Glomerular endothelial cell (primary cell): ENCODE measurements around the gene SSNA1. TPM values are rescaled to one million over a fixed set of nuclear protein-coding genes. Genes with fewer than 3 reads are reported as not detected.

Source experiments
- DNase-seq: peaks from one replicate; pipeline ENCODE4 v3.0.0-alpha.2; 2011; ENCODE audit warnings: low read depth, low spot score; ENCODE audit errors: extremely low read depth
- total RNA-seq: library from RNA; depleted of rRNA; stranded (reverse); fragments of >200 nt; gene quantifications from 2 replicates; pipeline ENCODE4 v1.2.3, GENCODE V29; 2015

SSNA1 gene
- total RNA-seq, 1 donor from 2014 or later = 109 TPM

DNA sequence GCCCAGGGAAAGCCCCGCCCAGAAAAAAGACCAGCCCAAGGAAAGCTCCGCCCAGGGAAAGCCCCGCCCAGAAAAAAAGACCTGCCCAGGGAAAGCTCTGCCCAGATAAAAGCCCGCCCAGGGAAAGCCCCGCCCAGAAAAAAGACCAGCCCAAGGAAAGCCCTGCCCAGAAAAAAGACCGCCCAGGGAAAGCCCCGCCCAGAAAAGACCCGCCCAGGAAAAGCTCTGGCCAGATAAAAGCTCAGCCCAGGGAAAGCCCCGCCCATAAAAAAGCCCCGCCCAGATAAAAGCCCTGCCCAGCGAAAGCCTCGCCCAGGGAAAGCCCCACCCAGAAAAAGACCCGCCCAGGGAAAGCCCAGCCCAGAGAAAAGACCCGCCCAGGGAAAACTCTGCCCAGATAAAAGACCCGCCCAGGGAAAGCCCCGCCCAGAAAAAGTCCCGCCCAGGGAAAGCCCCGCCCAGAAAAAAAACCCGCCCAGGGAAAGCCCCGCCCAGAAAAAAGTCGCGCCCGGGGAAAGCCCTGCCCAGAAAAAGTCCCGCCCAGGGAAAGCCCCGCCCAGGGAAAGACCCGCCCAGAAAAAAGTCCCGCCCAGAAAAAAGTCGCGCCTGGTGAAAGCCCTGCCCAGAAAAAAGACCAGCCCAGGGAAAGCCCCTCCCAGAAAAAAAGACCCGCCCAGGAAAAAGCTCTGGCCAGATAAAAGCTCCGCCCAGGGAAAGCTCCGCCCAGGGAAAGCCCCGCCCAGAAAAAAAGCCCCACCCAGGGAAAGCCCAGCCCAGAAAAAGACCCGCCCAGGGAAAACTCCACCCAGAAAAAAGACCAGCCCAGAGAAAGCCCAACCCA, 37.6 kb upstream of the SSNA1 start:
- DNase-seq = no peak

DNA sequence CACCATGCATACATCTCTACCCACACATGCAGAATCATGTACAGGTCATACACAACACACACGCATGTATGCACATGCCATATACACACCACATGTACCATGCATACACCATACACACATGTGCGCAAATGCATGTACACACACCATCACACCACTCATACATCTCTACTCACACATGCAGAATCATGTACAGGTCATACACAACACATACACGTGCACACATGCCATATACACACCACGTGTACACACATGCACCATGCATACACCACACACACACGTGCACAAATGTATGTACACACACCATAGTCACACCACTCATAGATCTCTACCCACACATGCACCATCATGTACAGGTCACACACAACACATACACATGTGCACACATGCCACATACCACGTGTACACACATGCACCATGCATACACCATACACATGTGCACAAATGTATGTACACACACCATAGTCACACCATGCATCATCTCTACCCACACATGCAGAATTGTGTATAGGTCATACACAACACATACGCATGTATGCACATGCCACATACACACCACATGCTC, 35.6 kb upstream of the SSNA1 start:
- no peak for DNase-seq

DNA sequence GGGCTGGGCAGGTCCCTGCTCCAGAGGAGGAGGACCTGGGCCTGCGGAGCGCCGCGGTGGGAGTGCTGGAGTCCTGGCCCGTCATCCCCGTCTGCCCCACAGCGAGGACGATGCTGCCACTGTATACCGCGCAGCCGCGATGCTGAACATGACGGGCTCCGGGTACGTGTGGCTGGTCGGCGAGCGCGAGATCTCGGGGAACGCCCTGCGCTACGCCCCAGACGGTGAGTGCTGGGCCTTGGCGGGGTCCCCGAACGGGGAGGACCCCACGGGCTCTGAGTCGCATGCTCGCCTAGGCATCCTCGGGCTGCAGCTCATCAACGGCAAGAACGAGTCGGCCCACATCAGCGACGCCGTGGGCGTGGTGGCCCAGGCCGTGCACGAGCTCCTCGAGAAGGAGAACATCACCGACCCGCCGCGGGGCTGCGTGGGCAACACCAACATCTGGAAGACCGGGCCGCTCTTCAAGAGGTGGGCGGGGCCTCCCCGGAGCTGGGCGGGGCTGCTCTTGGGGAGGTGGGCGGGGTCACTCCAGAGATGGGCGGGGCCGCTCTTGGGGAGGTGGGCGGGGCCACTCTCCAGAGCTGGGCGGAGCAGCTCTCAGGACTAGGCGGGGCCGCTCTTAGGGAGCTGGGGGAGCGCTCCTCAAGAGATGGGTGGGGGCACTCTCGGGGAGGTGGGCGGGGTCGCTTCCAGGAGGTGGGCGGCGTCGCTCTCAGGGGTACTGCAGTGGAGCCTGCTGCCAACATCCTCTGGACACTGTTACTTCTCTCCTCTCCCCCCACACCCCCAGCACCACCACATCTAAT, 31.7 kb upstream of the SSNA1 start:
- no peak for DNase-seq

DNA sequence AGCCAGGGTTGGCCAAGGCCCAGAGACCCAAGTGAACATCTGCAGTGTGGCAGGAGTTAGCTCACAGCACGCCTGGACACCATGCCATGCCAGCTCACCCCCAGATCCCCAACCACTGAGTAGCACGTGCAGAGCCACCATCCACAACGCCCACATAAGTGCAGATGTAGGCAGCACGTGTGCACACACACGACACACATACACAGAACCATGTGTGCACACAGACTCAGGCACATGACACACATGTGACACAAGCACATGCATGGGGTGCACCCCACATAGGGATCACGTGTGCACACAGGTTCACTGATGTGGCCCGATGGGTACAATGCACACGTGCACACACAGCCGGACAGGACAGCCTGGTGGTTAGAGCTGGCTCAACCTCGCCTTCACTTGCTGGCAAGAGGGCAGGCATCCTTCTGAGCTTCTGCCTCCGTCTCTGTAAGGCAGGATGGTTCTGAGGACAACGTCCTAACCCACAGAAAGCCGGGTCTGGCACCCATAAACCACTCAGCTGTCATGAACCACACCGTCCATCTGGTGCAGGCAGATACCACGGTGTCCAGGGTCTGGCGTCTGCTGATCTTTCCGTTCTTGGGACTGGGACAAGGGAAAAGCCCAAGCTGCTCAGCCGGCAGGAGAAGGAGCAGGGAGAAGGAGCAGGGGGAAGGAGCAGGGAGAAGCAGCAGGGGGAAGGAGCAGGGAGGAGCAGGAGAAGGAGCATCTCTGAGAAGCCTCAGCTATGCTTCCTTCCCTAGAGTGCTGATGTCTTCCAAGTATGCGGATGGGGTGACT, 30.7 kb upstream of the SSNA1 start:
- no peak for DNase-seq

DNA sequence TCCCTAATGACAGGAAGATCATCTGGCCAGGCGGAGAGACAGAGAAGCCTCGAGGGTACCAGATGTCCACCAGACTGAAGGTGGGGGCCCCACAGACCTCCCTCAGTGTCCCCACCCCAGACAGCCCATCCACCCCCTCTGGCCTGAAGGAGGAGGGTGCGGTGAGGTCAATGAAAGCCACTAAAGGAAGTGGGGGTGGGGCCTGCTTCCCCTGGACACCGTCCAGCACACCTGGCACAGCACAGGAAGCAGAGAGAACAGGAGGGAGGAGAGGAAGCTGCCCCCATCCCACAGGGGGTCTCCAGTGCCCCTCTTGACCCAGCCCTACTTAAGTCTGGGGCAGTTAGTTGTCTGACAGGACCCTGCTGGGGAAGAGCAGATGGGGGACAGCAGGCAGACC, 29.9 kb upstream of the SSNA1 start:
- DNase-seq = no peak

DNA sequence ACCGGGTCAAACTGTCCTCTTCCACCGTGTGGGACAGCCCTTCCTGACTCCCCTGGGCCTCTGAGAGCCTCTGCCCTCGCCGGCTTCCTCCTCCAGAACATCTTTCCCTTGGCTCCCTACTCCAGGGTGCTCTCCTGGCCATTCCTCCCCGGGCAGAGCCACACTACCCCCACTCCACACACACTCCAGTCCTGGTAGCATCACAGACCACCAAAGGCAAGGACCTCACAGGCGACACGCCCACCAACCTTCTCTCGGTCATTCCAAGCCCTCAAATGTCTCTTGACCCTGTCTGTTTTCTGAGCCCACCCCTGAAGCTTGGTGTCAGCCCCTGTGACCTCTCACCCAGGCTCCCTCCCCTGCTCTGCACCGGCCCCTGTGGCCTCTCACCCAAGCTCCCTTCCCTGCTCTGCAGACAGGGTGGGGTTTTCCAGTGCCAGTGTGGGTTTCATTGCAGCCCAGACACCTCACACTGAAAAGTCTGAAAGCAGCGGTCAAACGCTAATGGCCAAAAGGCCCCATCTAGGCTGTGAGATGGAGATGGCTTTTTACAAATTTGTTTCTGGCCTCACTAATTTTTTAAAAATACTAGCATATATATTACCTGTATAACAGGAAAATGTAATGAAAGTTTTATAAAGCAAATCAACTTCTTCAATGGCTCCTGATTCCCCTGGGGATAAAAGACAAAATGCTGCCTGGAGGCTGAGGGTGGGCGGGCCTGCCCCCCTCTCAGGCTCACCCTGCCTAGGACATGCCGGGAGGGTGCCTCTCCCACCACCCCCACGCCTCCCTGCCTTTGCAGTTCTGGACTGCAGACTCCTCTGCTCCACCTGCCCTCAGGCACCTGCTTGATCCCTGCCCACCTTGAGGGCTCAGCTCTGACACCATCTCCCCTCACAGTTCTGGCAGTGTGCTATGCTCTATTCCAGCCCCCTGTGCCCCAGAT, 29.1 kb upstream of the SSNA1 start:
- DNase-seq = no peak

DNA sequence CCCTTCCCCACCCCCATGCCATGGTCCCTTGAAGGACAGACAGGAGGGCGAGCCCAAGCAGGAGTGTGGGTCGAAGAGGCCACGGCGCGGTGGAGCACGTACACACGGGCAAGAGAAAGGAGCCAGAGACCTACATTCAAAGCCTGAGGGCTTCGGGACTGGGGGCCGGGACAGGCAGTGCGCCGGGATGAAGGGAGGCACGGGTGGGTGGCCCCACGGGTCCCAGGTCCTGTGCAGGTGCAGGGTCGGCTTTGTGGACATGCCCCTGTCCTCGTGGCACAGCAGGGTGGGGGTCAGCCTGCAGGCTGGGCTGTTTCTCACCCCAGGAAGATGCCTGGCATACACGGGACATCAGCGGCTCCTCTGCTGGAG, 28.4 kb upstream of the SSNA1 start:
- no peak for DNase-seq

DNA sequence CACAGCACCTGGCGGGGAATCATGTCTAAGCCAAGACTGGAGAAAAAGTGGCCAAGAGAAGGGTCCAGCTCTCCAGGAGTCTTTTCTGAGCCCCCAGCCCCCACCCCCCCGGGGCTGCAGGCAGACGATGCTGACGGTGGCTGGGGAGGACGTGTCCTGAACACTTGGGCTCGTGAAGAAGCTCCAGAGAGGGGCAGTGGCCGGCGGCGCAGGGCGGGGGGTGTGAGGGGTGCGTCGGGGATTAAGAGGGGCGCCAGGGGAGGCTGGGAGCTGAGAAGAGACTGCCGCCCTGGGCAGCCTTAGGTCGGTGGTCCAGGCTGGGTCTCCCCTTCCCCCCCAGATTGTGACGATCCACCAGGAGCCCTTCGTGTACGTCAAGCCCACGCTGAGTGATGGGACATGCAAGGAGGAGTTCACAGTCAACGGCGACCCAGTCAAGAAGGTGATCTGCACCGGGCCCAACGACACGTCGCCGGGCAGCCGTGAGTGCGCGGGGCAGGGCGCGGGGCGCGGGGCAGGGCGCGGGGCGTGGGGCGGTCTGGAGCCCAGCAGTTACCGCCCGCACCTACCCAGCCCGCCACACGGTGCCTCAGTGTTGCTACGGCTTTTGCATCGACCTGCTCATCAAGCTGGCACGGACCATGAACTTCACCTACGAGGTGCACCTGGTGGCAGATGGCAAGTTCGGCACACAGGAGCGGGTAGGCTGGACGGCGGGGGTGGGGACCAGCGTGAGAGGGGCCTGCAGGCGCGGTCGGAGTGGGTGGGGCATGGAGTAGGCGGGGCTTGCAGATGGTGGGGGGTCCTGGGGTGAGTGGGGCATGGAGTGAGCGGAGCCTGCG, 27.5 kb upstream of the SSNA1 start:
- no peak for DNase-seq

DNA sequence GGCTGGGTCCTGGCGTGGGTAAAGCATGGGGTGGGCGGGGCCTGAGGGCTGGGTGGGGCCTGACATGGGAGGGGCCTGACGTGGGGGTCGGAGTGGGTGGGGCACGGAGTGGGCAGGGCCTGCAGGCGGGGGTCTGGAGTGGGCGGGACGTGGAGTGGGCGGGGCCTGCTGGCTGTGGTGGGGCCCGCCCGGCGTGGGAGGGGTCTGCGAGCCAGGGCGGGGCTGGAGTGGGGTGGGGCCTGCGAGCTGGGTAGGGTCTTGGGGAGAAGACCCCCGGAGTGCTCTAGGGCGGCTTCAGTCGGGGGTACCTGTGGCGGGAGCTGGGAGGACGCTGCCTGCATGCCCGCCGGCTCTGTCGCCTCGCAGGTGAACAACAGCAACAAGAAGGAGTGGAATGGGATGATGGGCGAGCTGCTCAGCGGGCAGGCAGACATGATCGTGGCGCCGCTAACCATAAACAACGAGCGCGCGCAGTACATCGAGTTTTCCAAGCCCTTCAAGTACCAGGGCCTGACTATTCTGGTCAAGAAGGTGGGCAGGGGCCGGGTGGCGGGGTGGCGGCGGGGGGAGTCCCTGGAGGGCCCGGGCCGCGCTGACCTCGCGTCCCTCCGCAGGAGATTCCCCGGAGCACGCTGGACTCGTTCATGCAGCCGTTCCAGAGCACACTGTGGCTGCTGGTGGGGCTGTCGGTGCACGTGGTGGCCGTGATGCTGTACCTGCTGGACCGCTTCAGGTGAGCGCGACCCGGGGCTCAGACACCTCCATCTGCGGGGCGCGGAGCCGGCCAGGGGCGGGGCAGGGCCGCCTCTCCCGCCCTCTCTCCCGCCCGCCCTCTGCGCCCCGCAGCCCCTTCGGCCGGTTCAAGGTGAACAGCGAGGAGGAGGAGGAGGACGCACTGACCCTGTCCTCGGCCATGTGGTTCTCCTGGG, 26.7 kb upstream of the SSNA1 start:
- DNase-seq = no peak

DNA sequence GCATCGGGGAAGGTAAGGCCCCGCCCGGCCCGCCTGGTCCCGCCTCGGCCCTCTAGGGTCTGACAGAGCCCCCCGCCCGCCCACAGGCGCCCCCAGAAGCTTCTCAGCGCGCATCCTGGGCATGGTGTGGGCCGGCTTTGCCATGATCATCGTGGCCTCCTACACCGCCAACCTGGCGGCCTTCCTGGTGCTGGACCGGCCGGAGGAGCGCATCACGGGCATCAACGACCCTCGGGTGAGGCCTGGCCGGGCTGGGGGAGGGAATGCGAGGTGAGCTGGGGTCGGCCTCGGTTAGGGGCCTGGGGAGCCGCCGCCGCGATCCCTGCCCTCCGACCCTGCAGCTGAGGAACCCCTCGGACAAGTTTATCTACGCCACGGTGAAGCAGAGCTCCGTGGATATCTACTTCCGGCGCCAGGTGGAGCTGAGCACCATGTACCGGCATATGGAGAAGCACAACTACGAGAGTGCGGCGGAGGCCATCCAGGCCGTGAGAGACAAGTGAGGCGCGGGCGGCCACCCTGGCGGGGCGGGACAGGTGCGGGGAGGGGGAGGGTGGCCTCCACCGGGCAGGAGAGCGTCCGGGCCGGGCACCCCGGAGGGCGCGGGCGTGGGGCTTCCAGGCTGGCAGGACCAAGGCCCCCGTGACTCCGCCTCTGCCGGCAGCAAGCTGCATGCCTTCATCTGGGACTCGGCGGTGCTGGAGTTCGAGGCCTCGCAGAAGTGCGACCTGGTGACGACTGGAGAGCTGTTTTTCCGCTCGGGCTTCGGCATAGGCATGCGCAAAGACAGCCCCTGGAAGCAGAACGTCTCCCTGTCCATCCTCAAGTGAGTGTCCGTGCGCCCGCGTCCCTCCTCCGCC, 25.7 kb upstream of the SSNA1 start:
- no peak for DNase-seq

DNA sequence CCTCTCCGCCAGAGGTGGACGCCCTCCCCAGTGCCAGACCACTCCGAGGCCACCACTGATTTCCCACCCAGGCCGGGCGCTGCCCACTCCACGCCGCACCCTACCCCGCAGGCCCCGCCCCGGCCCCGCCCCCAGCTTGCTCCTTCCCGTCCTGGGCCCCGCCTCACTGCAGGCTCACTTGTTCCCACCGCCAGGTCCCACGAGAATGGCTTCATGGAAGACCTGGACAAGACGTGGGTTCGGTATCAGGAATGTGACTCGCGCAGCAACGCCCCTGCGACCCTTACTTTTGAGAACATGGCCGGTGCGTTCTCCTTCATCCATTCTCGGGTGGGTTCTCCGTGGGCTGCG, 25.1 kb upstream of the SSNA1 start:
- no peak for DNase-seq

DNA sequence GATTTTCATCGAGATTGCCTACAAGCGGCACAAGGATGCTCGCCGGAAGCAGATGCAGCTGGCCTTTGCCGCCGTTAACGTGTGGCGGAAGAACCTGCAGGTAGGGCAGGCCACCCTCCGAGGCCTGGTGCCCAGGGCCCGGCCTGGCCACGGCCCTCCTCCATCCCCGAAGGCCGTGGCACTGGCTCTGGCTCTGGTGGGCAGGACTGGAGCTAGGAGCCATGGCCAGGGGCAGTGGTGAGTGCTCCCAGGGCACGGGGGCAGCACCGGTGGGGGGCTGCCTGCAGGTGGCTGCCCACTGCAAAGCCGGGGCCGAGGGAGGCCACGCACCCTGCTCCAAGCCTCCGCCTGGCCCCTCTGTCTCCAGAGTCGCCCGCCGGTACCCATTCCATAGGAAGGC, 24.7 kb upstream of the SSNA1 start:
- no peak for DNase-seq

DNA sequence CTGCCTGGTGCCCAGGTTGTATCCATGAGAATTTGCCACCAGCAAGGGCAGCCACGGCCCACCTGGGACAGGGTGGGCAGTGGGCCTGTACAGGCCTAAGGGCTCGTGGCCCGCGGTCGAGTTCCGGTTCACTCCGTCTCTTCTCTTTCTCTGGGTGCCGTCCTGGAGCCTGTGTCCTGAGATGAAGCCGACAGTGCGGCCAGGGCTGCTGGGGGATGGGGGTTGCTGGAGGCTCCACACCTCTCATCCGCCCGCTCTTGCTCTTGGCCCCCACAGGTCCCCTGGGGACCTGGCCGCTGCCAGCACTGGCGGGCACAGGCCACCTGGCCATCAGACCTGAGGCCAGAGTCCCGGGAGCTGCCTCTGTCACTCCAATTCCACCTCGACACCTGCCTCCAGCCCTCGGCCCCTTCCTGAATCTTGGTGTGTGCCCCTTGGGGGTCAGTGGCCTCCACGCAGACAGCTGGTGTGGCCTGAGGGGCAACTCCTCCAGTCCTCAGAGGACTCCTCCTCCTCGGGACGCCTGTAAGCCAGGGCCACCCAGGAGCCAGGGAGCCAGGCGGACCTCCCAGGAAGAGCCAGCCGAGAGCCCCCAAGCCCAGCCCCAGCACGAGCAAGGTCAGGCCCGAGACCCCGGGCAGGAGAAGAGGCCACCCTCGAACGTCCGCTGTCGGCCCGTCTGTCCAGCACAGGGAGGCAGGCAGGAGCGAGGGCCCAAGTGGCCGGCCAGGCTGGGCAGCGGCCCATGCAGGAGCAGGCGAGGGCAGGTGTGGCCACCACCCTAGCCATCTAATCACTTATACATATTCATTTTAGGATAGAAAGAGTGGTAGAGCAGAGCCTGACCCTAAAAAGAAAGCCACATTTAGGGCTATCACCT, 23.9 kb upstream of the SSNA1 start:
- no peak for DNase-seq

DNA sequence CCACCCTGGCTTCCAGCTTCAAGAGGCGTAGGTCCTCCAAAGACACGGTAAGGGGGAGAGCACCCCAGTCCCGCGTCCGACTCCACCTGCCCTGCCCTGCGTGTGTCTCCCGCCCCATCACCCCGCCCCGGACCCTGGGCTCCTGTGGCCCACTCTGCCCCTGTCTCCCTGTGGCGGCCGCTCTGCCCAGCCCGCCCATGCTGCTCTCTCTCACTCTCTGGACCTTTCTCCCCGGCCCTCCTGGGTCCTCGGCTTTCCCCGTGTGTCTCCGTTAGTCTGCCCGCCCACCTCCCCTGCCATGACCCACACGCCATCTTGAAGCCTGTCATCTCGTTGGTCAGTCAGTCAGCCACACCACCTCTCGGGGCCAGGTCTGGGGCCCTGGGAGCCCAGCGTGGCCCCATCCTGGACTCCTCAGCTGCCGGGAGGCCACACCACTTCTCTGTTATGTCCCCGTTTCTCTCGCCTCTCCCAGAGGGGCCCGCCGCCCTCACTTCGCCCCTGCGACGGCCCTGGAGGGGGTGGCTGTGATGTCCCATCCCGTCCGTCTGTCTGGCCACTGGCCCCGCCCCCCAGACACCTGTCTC, 23.1 kb upstream of the SSNA1 start:
- no peak for DNase-seq

DNA sequence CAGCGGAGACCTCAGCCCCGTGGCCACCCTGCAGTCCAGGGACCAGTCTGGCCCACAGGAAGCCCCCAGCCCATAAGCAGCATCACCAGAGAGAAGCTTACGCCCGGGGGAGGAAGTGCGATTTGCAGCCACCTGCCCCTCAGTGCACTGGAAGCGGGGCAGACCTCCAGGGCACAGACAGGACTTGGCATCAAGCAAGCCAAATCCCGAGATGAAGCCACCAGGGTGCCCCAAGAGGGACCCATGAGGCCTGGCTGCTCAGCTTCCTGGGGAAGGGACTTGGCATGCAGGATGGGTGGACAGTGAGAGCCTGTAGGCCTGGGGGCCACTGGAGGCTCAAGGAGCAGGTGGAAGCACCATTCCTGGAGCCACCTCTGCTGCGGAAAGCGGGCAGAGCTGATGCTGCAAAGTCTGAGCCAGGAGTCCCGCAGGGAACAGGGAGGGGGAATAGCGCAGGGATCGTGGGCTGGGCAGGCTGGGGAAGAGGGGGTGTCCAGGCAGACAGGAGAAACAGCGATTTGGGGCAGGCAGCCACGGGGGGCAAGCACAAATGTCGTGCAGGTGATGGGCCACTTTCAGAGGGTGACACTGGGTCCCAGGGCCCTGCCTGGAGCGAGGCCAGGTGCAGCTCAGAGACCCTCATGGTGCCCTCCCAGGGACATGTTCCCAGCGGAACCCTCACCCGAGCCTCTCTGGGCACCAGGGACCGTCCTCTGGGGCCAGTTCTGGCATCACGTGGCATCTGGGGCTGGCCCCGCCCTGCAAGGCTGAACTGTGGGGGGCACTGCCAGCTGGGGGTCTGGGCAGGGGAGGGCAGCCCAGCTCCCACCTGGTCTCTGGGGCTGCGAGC, 21.9 kb upstream of the SSNA1 start:
- DNase-seq = no peak
